Regular cardiac myocyte (primary cell): ENCODE measurements around the gene TLN1. TPM values are rescaled to one million over a fixed set of nuclear protein-coding genes. Genes with fewer than 3 reads are reported as not detected.

Experiments
- total RNA-seq: library from RNA; depleted of rRNA; stranded (reverse); fragments of >200 nt; gene quantifications from 2 replicates; pipeline ENCODE4 v1.2.3, GENCODE V29; 2014

The TLN1 gene
- total RNA-seq = 342 and 359 TPM in 2 replicates

GRCh38 chr9:35732185-35732799 lies at the start of gene TLN1, which contains the start of gene CREB3:
Gene TLN1, minus strand, starts transcription at chr9:35732195. Its CDS starts 6,501 bp downstream, at chr9:35725694.
Gene CREB3, plus strand, starts transcription at chr9:35732666. Its CDS starts 107 bp downstream, at chr9:35732773.

DNA sequence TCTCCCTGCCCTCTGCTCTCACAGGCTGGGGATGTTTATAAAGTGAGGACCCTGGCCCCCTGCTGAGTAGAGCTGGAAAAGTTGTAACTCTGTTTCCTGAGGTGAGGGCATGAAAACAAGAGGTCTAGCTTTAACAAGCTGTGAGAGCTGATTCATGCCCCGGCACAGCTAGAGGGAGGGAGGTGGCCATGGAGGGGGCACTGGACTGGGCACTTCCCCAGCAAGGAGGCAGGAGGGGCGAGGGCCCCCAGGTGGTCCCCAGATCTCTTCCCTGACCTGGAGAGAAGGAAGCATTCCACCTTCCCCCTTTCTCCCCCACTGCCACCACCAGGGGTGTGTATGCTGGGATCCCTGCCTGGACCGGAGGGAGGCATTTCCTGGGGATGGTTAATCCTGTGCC lies 22.3 kb upstream of the TLN1 start, which contains the start of gene MSMP:
TSS of gene MSMP (minus strand) at position 13 of the 400 bp plus-strand sequence. CDS start 147 bp downstream, outside the sequence.

DNA sequence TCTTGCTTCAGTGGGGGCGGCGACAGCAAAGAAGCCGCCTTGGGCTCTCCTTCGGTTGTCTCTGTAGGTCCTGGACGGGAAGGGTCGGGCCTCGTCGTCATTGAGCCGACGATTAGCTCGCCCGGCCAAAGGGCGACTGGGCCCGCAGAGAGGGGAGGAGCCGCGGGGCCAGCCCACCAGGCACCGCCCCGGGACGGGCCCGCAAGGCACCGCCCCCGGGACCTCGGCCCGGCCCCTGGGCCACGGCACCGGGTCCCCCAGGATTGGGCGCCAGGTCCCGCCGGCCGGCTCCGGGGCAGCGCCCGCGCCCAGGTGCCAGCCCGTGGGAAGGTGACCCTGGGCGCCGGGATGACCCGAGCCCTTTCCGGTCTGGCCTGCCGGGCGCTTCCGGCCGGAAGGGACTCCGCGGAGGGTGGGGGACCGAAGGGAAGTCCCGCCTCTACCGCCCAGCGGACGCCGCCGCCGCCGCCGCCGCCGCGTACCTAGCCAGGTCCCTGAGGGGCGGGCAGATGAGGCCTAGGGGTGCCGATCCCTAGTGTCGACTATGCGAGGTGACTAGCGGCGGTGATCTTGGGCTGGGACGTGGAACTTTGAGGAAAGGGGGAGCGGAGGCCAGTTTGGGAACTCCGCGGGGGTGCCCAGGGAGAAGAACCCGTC lies 17.0 kb upstream of the TLN1 start, which contains the start of the genes GBA2 and RGP1:
TSS of gene GBA2 (minus strand) at position 371 of the 657 bp plus-strand sequence. CDS start 524 bp downstream, outside the sequence.
TSS of gene RGP1 (plus strand) at position 430 of the 657 bp plus-strand sequence. CDS start 469 bp downstream, outside the sequence.

GRCh38 chr9:35689542-35690293 lies 42.3 kb downstream of the TLN1 start, which contains the start of gene TPM2:
Gene TPM2, minus strand, starts transcription at chr9:35689925. Its CDS starts 108 bp downstream, at chr9:35689817.

GRCh38 chr9:35673132-35674024 lies 58.6 kb downstream of the TLN1 start, which contains the start of gene CA9:
Gene CA9, plus strand, starts transcription at chr9:35673928. Its CDS starts 32 bp downstream, at chr9:35673960.

GRCh38 chr9:35664531-35665470 lies 67.2 kb downstream of the TLN1 start, which contains the start of gene ARHGEF39:
Gene ARHGEF39, minus strand, starts transcription at chr9:35665195. Its CDS starts 26 bp downstream, at chr9:35665169.

DNA sequence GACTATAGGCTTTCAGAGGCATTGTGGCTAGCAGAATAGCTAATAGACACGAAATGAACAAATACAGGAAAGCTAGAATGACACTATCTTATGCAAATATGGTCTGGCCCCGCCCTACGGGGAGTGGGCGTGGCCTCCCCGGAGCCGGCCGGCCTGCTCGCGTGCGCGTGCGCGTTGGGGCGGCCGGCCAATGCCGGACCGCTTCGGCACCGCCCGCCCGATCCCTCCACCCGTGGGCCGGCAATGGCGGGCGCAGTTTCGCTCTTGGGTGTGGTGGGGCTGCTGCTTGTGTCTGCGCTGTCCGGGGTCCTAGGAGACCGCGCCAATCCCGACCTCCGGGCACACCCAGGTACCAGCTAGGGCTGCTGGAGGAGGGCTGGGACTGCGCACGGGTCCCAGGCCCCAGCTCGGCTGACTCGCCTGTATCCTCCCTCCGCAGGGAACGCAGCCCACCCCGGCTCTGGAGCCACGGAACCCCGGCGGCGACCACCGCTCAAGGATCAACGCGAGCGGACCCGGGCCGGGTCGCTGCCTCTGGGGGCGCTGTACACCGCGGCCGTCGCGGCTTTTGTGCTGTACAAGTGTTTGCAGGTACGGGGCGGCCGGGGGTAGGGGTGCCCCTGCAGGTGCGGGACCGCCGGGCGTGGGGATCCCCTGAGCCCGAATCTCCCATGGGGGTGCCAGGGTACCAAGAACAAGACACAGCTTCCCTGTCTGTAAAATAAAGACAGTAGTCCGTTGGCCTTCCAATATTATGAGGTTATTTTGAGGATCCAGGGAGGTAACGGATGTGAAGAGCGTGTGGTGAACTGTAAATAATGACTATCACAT lies 73.6 kb downstream of the TLN1 start, which contains the start of gene CCDC107:
TSS of gene CCDC107 (plus strand) at position 156 of the 831 bp plus-strand sequence. CDS start at position 244, 88 bp downstream.

DNA sequence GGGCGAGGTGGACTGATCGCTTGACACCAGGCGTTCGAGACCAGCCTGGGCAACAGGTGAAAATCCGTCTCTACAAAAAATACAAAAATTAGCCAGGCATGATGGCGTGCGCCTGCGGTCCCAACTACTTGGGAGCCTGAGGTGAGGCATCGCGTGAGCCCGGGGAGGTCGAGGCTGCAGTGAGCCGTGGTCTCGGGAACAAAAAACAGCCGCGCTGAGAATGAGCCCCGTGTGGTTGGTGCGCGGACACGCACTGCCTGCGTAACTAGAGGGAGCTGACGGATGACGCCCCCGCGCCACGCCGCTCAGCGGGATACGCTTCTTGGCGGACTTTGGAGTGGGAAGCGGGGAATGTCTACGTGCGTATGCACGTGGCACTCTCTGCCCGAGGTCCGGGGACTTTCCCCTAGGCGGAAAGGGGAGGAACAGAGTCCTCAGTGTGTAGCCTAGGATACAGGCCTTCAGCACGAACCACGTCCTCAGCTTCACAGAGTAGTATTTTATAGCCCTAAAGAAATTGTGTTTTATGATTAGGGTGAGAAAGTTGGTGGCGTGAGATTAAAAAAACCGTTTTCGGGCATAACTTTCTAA lies 74.4 kb downstream of the TLN1 start, which contains the start of gene RMRP:
TSS of gene RMRP (minus strand) at position 474 of the 591 bp plus-strand sequence.

DNA sequence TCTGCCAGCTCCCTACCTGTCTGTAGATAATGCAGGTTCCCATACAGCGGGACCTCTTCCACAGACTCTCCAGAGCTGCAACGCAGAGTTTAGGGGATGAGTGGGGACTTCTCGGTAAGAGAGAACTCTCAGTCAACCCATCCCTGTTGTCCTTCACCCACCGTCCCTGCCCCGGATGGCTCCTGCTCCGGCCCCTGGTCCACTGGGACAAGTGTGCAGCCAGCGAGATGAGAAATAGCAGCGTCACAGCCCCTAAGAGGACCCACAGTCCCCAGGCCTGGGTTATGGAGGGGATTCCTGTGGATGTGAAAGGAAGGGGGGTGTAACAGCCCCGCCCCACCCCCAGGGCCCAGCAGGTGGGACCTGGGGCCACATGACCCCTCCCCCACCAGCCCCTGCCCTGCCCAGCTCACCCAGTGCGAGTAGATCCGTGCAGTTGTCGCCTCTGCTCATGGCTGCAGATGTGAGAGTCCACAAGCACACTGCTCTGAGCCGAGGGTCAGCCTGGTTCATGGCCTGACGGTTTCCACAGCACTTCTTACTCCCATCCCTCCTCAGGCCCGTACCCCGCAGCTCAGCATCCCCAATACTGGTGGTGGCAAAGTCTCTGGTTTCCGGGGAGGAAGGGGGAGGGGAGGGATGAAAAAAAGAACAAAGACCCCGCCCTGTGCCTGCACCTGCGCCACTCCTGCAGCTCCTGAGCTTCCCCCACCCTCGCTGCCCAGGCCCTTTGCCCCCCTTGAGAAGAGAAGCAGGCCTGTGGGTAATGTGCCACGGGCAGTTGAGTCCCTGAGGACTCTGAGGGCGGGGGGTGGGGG lies 81.4 kb downstream of the TLN1 start, which contains the start of gene SIT1:
TSS of gene SIT1 (minus strand) at position 591 of the 818 bp plus-strand sequence. CDS start at position 513, 78 bp downstream.

Other genes starting within 250 kb of the TLN1 start
- 19.9 and 24.8 TPM in 2 replicates for gene RUSC2, start 242.1 kb downstream of the TLN1 start, total RNA-seq
- 8.6 and 10.7 TPM in 2 replicates for gene TESK1, start 126.9 kb downstream of the TLN1 start, total RNA-seq
- 0.19 and 0.56 TPM in 2 replicates for gene CD72, start 113.8 kb downstream of the TLN1 start, total RNA-seq
- not detected in 2 replicates for gene SIT1, start 81.3 kb downstream of the TLN1 start, total RNA-seq
- gene RMRP, start 74.2 kb downstream of the TLN1 start, total RNA-seq = 3,474 and 7,582 TPM in 2 replicates
- gene CCDC107, start 73.9 kb downstream of the TLN1 start, total RNA-seq = 16.9 and 24.2 TPM in 2 replicates
- 0.28 and 3.6 TPM in 2 replicates for gene ARHGEF39, start 67.0 kb downstream of the TLN1 start, total RNA-seq
- gene CA9, start 58.3 kb downstream of the TLN1 start, total RNA-seq = 0.38 and 2.8 TPM in 2 replicates
- gene TPM2, start 42.3 kb downstream of the TLN1 start, total RNA-seq = 870 and 1,301 TPM in 2 replicates
- gene CREB3, start 471 bp upstream of the TLN1 start, total RNA-seq = 77.5 and 112 TPM in 2 replicates
- gene GBA2, start 17.0 kb upstream of the TLN1 start, total RNA-seq = 15.2 and 19.9 TPM in 2 replicates
- gene RGP1, start 17.1 kb upstream of the TLN1 start, total RNA-seq = 10.1 and 10.9 TPM in 2 replicates
- gene MSMP, start 22.1 kb upstream of the TLN1 start, total RNA-seq = not detected in 2 replicates
- 10.9 and 18.3 TPM in 2 replicates for gene NPR2, start 59.4 kb upstream of the TLN1 start, total RNA-seq
- gene SPAG8, start 80.1 kb upstream of the TLN1 start, total RNA-seq = 0.58 and 1.1 TPM in 2 replicates
- gene HINT2, start 82.8 kb upstream of the TLN1 start, total RNA-seq = 6.5 and 17.1 TPM in 2 replicates
- not detected in 2 replicates for gene FAM221B, start 96.5 kb upstream of the TLN1 start, total RNA-seq
- 0.58 and 2.0 TPM in 2 replicates for gene TMEM8B, start 97.0 kb upstream of the TLN1 start, total RNA-seq
- gene OR13J1, start 138.2 kb upstream of the TLN1 start, total RNA-seq = not detected in 2 replicates
- 0.28 and 0.58 TPM in 2 replicates for gene HRCT1, start 174.0 kb upstream of the TLN1 start, total RNA-seq
- gene SPAAR, start 177.3 kb upstream of the TLN1 start, total RNA-seq = 0.85 and 5.0 TPM in 2 replicates
- 0.19 TPM in 1 of 2 replicates, not detected in the other for gene OR2S2, start 226.0 kb upstream of the TLN1 start, total RNA-seq